HG02938 (cell line): ENCODE measurements around the gene EDEM3.

Experiments used
- ATAC-seq: cut with Tn5 transposase; IDR thresholded peaks from one replicate; pipeline ENCODE4 v1.9.1; 2021; ENCODE audit warnings: mild to moderate bottlenecking, moderate library complexity; ENCODE audit not compliant: unreplicated experiment

The EDEM3 gene

GRCh38 chr1:184640505-184640904 is 114.2 kb downstream of the EDEM3 start:
- no peak for ATAC-seq
